ENCODE data around the gene ING2.

DNA sequence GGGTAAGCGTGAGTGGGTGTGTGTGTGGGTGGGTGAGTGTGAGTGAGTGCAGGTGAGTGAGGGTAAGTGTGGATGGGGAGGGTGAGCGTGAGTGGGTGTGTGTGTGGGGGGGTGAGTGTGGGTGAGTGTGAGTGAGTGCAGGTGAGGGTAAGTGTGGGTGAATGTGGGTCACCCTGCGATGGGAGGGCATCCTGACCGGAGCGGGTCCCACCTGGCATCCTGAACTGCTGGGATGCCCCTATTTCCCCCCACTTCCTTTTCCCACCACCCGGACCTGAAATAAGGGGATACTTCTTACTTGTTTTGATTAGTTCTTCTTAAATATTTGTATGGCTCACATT lies 49.5 kb downstream of the ING2 start:
- TF ChIP-seq CTCF (IDR thresholded peaks at IDR 0.05) (no peak), POLR2A (IDR thresholded peaks at IDR 0.05) (no peak)
